ENCODE results near the gene SLC9A8.

Gene SLC9A8

GRCh38 chr20:49814057-49814694 lies 1.5 kb downstream of the SLC9A8 start:
- DNase-seq, result no peak

GRCh38 chr20:49818816-49819215 lies 6.2 kb downstream of the SLC9A8 start:
- DNase-seq, result no peak

GRCh38 chr20:49819702-49820101 lies 7.1 kb downstream of the SLC9A8 start:
- no peak for DNase-seq

- no peak for DNase-seq
These were observed 8.8 kb downstream of the SLC9A8 start for GRCh38 chr20:49821381-49821780.

GRCh38 chr20:49821870-49822331 lies 9.3 kb downstream of the SLC9A8 start:
- DNase-seq, result no peak

GRCh38 chr20:49823152-49823847 lies 10.7 kb downstream of the SLC9A8 start:
- no peak for DNase-seq

GRCh38 chr20:49824206-49824605 lies 11.6 kb downstream of the SLC9A8 start:
- DNase-seq, result no peak

- no peak for DNase-seq
These were observed 12.9 kb downstream of the SLC9A8 start for GRCh38 chr20:49825521-49826033.

GRCh38 chr20:49831022-49831769 lies 18.6 kb downstream of the SLC9A8 start:
- no peak for DNase-seq

- DNase-seq, result no peak
These were observed 19.4 kb downstream of the SLC9A8 start for GRCh38 chr20:49831770-49832631.

GRCh38 chr20:49832632-49833327 lies 20.2 kb downstream of the SLC9A8 start:
- DNase-seq, result no peak

- DNase-seq, result no peak
These were observed 20.9 kb downstream of the SLC9A8 start for GRCh38 chr20:49833483-49833882.

GRCh38 chr20:49835031-49835430 lies 22.4 kb downstream of the SLC9A8 start:
- DNase-seq, result no peak

- DNase-seq, result no peak
These were observed 25.9 kb downstream of the SLC9A8 start for GRCh38 chr20:49838546-49838945.

GRCh38 chr20:49843139-49843538 lies 30.5 kb downstream of the SLC9A8 start:
- DNase-seq, result no peak

GRCh38 chr20:49843770-49844380 lies 31.2 kb downstream of the SLC9A8 start:
- DNase-seq, result no peak

- DNase-seq, result no peak
These were observed 32.4 kb downstream of the SLC9A8 start for GRCh38 chr20:49845060-49845459.

GRCh38 chr20:49846206-49846807 lies 33.7 kb downstream of the SLC9A8 start:
- DNase-seq, result peak; percentile 21

GRCh38 chr20:49850463-49851230 lies 38.0 kb downstream of the SLC9A8 start:
- no peak for DNase-seq

GRCh38 chr20:49851231-49851705 lies 38.6 kb downstream of the SLC9A8 start:
- DNase-seq, result no peak
